Spleen (tissue), 7 donors: ENCODE data around the gene OR2M7.

Experiments used
- POLR2AphosphoS5 ChIP-seq, 3 donors: sonication (generic); formaldehyde crosslinking; IDR thresholded peaks; one replicate each; pipeline ENCODE4 v1.5.1; 2017; ENCODE audit warnings: antibody characterized with exemption in 3 of 3
- TF ChIP-seq, protein P1 (sequence below), 11 experiments: fragments of 200-600 bp in 7 of 11; fragments of 450-650 bp in 4 of 11; sonication (generic) in 4 of 11; IDR thresholded peaks in 8 of 11; conservative IDR thresholded peaks in 3 of 11; 1 replicate in 7 of 11; 2 replicates in 4 of 11; pipeline versions ENCODE4 v1.4.0 to v1.8.0; 2016 to 2021; ENCODE audit warnings: antibody characterized with exemption in 11 of 11, inconsistent platforms in 4 of 11, mild to moderate bottlenecking in 1 of 11
- donor health status: DM: no; HTN: no; CAD: no; lungs with moderate emphysema.
- donor health status: DM: no; HTN: no; CAD: no.
- donor health status: DM: no; HTN: no; CAD: no.

DNA sequence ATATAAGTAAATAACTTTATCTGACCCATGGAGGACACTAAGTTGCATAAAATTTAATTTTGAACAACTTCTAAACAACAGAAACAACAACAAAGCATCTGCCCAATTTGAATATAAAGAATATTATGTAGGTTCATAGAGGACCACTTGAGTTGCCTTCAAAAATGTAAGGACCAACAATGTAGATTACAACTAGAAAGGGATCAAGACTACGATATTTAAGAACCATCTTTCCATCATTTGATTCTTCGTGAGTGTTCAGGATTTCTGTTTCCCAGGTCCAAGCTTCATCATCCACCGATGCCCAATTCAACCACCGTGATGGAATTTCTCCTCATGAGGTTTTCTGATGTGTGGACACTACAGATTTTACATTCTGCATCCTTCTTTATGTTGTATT is 24.1 kb upstream of the OR2M7 start, which contains the start of gene OR14C36:
- no peak for TF ChIP-seq POLR2AphosphoS5 (IDR thresholded peaks at IDR 0.05)
- TF ChIP-seq, protein P1, sequence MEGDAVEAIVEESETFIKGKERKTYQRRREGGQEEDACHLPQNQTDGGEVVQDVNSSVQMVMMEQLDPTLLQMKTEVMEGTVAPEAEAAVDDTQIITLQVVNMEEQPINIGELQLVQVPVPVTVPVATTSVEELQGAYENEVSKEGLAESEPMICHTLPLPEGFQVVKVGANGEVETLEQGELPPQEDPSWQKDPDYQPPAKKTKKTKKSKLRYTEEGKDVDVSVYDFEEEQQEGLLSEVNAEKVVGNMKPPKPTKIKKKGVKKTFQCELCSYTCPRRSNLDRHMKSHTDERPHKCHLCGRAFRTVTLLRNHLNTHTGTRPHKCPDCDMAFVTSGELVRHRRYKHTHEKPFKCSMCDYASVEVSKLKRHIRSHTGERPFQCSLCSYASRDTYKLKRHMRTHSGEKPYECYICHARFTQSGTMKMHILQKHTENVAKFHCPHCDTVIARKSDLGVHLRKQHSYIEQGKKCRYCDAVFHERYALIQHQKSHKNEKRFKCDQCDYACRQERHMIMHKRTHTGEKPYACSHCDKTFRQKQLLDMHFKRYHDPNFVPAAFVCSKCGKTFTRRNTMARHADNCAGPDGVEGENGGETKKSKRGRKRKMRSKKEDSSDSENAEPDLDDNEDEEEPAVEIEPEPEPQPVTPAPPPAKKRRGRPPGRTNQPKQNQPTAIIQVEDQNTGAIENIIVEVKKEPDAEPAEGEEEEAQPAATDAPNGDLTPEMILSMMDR (IDR thresholded peaks at IDR 0.05 in 8 of 11, conservative IDR thresholded peaks at IDR 0.05 in 3 of 11): no peak
